B cell (primary cell): ENCODE results near the gene MVD. TPM values are rescaled to one million over a fixed set of nuclear protein-coding genes. Genes with fewer than 3 reads are reported as not detected.
A peak's percentile ranks its signal among the peaks of the same experiment; 100 is the strongest.

Experiments used
- ATAC-seq: fragments of 200-7000 bp; cut with Tn5 transposase; one replicate; pipeline ENCODE4 v1.10.0; 2021; ENCODE audit warnings: low read depth, mild to moderate bottlenecking, moderate number of reproducible peaks, moderate library complexity
- CTCF ChIA-PET: fragments of 350-600 bp; sonication (Branson Sonifier 250); formaldehyde crosslinking; loops from one replicate; lab custom pipeline; 2021; ENCODE audit warnings: antibody characterized with exemption, inconsistent platforms; lab: Charles Lee
- POLR2A ChIA-PET: fragments of 350-600 bp; sonication (Branson Sonifier 250); formaldehyde crosslinking; loops from one replicate; lab custom pipeline; 2021; ENCODE audit warnings: antibody characterized with exemption; lab: Charles Lee
- DNase-seq: peaks from one replicate; pipeline ENCODE4 v3.0.0; 2013
- H2AFZ ChIP-seq: 2 replicates; pipeline ENCODE4 v1.6.1; 2012; ENCODE audit warnings: mild to moderate bottlenecking, low read depth, low read length; ENCODE audit not compliant: insufficient read depth, poor library complexity, severe bottlenecking
- H3K27ac ChIP-seq, 2 donors: 1 replicate in 1 of 2; 2 replicates in 1 of 2; pipeline ENCODE4 v1.5.1; 2012 to 2013; ENCODE audit warnings: low read length in 2 of 2, mild to moderate bottlenecking in 2 of 2, moderate library complexity in 1 of 2
- H3K27me3 ChIP-seq, 4 experiments: fragments of 200-600 bp in 1 of 4; sonication (generic) in 1 of 4; replicated peaks in 1 of 4; 1 replicate in 2 of 4; 2 replicates in 2 of 4; pipeline versions ENCODE4 v1.6.1 to v1.7.0; 2013 to 2016; ENCODE audit warnings: low read length in 3 of 4, mild to moderate bottlenecking in 2 of 4, mixed read lengths in 1 of 4, moderate library complexity in 1 of 4; ENCODE audit not compliant: insufficient read depth in 4 of 4, control insufficient read depth in 3 of 4; ENCODE audit errors: control extremely low read depth in 1 of 4
- H3K36me3 ChIP-seq, 2 experiments: replicated peaks in 1 of 2; 1 replicate in 1 of 2; 2 replicates in 1 of 2; pipeline versions ENCODE4 v1.6.1 to v1.7.1; 2013; ENCODE audit warnings: low read length in 1 of 2; ENCODE audit not compliant: insufficient read depth in 2 of 2, control insufficient read depth in 1 of 2; ENCODE audit errors: control extremely low read depth in 1 of 2, extremely low read depth in 1 of 2
- H3K4me1 ChIP-seq, 2 donors: fragments of 200-600 bp in 1 of 2; sonication (generic) in 1 of 2; 1 replicate in 1 of 2; 2 replicates in 1 of 2; pipeline versions ENCODE4 v1.5.1 to v1.6.1; 2013 to 2017; ENCODE audit warnings: low read length in 2 of 2; ENCODE audit not compliant: control insufficient read depth in 2 of 2, insufficient read depth in 2 of 2
- H3K4me2 ChIP-seq: replicated peaks from 2 replicates; pipeline ENCODE3; 2012; ENCODE audit warnings: mild to moderate bottlenecking, low read depth, low read length; ENCODE audit not compliant: poor library complexity, severe bottlenecking
- H3K4me3 ChIP-seq, 5 experiments: fragments of 200-600 bp in 1 of 5; sonication (generic) in 1 of 5; 1 replicate in 3 of 5; 2 replicates in 2 of 5; pipeline versions ENCODE4 v1.5.1 to v1.7.0; 2011 to 2016; ENCODE audit warnings: low read length in 4 of 5, mild to moderate bottlenecking in 4 of 5, low read depth in 2 of 5, control low read depth in 1 of 5, moderate library complexity in 1 of 5; ENCODE audit not compliant: insufficient read depth in 1 of 5; ENCODE audit errors: control extremely low read depth in 1 of 5, extremely low read depth in 1 of 5
- H3K79me2 ChIP-seq: fragments of 200-600 bp; sonication (generic); one replicate; pipeline ENCODE4 v1.6.0; 2016; ENCODE audit warnings: low read length; ENCODE audit not compliant: control insufficient read depth, insufficient read depth
- H3K9ac ChIP-seq: fragments of 200-600 bp; sonication (generic); 2 replicates; pipeline ENCODE4 v1.6.1; 2017; ENCODE audit warnings: mild to moderate bottlenecking, low read length, moderate library complexity
- H3K9me3 ChIP-seq, 3 donors: one replicate each; pipeline versions ENCODE4 v1.6.1 to v1.7.1; 2013; ENCODE audit warnings: low read length in 2 of 3; ENCODE audit not compliant: control insufficient read depth in 2 of 3, insufficient read depth in 1 of 3; ENCODE audit errors: control extremely low read depth in 1 of 3
- H4K20me1 ChIP-seq: 2 replicates; pipeline ENCODE4 v1.6.0; 2012; ENCODE audit warnings: mild to moderate bottlenecking, low read length; ENCODE audit not compliant: insufficient read depth, control insufficient read depth, poor library complexity, severe bottlenecking
- H3K27ac Mint-ChIP-seq: one replicate; pipeline ENCODE4 v1.8.0; 2021; ENCODE audit warnings: mixed read lengths
- H3K27me3 Mint-ChIP-seq: one replicate; pipeline ENCODE4 v1.8.0; 2021; ENCODE audit warnings: mixed read lengths
- H3K4me1 Mint-ChIP-seq: one replicate; pipeline ENCODE4 v1.8.0; 2021; ENCODE audit warnings: mixed read lengths
- H3K4me3 Mint-ChIP-seq: one replicate; pipeline ENCODE4 v1.8.0; 2021; ENCODE audit warnings: mixed read lengths
- H3K9me3 Mint-ChIP-seq: one replicate; pipeline ENCODE4 v1.8.0; 2022; ENCODE audit warnings: mixed read lengths; ENCODE audit not compliant: insufficient read depth
- CTCF ChIP-seq: fragments of 200-600 bp; IDR thresholded peaks from one replicate; pipeline ENCODE4 v1.8.0; 2022; ENCODE audit warnings: antibody characterized with exemption, mild to moderate bottlenecking
- EZH2 ChIP-seq: IDR thresholded peaks from 2 replicates; pipeline ENCODE4 v1.6.1; 2012; ENCODE audit warnings: borderline replicate concordance, low read depth, mild to moderate bottlenecking, moderate library complexity, low read length; ENCODE audit not compliant: insufficient read depth, poor library complexity, severe bottlenecking
- WGBS: methylation state at CpG from one replicate; pipeline ENCODE4 v1.1.5; 2013; ENCODE audit warnings: missing lambda C conversion rate; ENCODE audit not compliant: insufficient coverage; 5-methylcytosine and 5-hydroxymethylcytosine counted together
- intact Hi-C: fragments of 100-400 bp; cut with micrococcal nuclease; formaldehyde crosslinking; loops from one replicate; pipeline ENCODE4 v1.10.0; 2022
- polyA plus RNA-seq: library from polyadenylated mRNA; depleted of rRNA; stranded (reverse); fragments of >200 nt; gene quantifications from 2 replicates; pipeline ENCODE4 v1.2.3, GENCODE V29; 2012
- total RNA-seq, 2 donors: library from RNA; stranded (reverse); fragments of 120-200 nt in 1 of 2; gene quantifications; 1 replicate in 1 of 2; 2 replicates in 1 of 2; pipeline versions ENCODE4 v1.2.3 to v1.2.4, GENCODE V29; 2013 to 2022

Gene MVD
- total and polyA plus RNA-seq, 2 donors (not counting 1 experiment from before 2014, with no cell fraction given): 40.9 to 95.4 TPM

DNA sequence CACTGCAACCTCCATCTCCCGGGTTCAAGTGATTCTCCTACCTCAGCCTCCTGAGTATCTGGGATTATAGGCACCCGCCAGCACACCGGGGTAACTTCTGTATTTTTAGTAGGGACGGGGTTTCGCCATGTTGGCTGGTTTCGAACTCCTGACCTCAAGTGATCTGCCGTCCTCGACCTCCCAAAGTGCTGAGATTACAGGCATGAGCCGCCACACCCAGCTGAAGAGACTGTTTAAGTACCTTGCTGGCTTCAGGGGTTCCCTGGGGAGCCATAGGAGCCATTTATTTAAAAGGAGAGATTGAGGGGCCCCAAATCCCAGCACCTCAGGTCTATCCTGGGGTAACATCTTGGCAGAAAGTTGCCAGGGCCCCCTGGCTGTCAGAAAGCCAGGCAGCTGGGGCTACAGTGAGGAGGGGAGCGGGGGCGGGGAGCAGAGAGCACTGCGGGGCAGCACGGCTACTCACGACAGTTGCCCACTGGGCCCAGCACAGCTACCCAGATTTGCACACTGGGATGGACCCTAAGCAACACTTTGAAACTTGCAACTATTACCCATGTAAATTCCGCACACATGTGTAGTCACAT is 21.8 kb upstream of the MVD start:
- H3K79me2 ChIP-seq: peaks cover 28% of the 10 kb centered on the region
- WGBS: 87% methylated on average over 12 of the region's 15 CpGs
- H3K27ac Mint-ChIP-seq: peak overlapping the region; percentile 66
- H3K27ac ChIP-seq: no peak overlapping the region
- H3K4me1 Mint-ChIP-seq: peaks cover 43% of the 10 kb centered on the region
- peaks cover 0 to 6% of the 10 kb centered on the region in 2 experiments for H3K36me3 ChIP-seq
- H3K9me3 ChIP-seq: peaks cover 0 to 4% (median 0%) of the 10 kb centered on the region in 3 donors
- H3K9me3 Mint-ChIP-seq: no peaks in the 10 kb centered on the region
- DNase-seq: no peak
- no peaks in the 10 kb centered on the region for H3K27me3 Mint-ChIP-seq
- ATAC-seq: no peak
- peak overlapping the region; percentile 81 for H3K4me3 Mint-ChIP-seq
- ChIA-PET POLR2A (interaction anchor here (0.7 to 1.4 kb wide), 6 partner anchors 17 to 874 kb away, joined by 3 to 12 read pairs (median 3); no protein-coding TSS in a partner anchor), CTCF (interaction anchor here (0.7 to 1.9 kb wide), 13 partner anchors 16 to 235 kb away, joined by 3 to 13 read pairs (median 4); partner anchors contain the start of genes MVD and ZC3H18)
- peak overlapping the region in 3 of 5 experiments; percentile 30 to 91 (median 84) for H3K4me3 ChIP-seq
- no peak overlapping the region for H2AFZ ChIP-seq
- no peaks in the 10 kb centered on the region for H3K27me3 ChIP-seq
- H3K9ac ChIP-seq: no peak overlapping the region
- peak overlapping the region; percentile 97 for H3K4me2 ChIP-seq
- H4K20me1 ChIP-seq: peaks cover 25% of the 10 kb centered on the region
- intact Hi-C loops: loop anchor here (10.0 kb wide), 1 partner anchor 880 kb away; the partner anchor contains the start of gene RPL13
- TF ChIP-seq CTCF (no peak), EZH2 (no peak)
- H3K4me1 ChIP-seq: peaks cover 37 to 60% of the 10 kb centered on the region in 2 donors
